Medulla oblongata (tissue), 1 donor: ENCODE measurements around the gene TAF8.

Experiments
- DNase-seq: peaks from one replicate; pipeline ENCODE4 v3.0.0-alpha.2; 2015; ENCODE audit errors: extremely low spot score

Gene TAF8

GRCh38 chr6:42059743-42060142 lies 9.4 kb downstream of the TAF8 start:
- DNase-seq: no peak

DNA sequence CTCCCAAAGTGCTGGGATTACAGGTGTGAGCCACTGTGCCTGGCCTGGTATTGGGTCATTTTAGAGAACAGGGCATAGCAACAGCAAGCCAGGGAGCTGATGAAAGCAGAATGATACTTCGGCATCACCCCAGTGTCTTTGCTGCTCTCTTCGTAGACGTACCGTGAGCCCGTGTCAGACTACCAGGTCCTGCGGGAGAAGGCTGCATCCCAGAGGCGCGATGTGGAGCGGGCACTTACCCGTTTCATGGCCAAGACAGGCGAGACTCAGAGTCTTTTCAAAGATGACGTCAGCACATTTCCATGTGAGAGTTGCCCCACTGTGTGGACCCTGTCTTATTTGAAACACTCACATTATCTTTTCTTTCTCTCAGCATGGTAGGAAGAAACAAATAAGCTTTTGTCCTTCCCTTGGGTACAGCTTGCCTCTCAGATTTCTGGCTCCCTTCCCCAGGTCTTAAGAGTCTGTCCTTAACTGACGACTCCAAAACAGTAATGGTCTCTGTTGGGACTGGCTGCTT lies 15.9 kb downstream of the TAF8 start:
- peak; percentile 37 for DNase-seq

DNA sequence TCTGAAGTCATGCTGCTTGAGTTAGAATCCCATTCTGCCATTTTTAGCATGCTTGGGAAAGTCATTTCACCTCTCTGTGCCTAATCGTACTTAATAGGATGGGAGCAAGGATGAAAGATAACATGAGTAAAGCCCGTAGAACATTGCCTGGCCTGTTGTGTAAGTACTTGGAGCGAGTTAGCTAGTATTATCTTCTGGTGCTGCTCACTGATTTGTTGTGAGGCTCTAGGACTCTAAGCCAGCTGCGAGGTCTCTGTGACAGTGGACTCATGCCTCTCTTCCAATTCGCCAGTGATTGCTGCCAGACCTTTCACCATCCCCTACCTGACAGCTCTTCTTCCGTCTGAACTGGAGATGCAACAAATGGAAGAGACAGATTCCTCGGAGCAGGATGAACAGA lies 17.8 kb downstream of the TAF8 start:
- DNase-seq: no peak

GRCh38 chr6:42068872-42069522 lies 18.7 kb downstream of the TAF8 start:
- no peak for DNase-seq

DNA sequence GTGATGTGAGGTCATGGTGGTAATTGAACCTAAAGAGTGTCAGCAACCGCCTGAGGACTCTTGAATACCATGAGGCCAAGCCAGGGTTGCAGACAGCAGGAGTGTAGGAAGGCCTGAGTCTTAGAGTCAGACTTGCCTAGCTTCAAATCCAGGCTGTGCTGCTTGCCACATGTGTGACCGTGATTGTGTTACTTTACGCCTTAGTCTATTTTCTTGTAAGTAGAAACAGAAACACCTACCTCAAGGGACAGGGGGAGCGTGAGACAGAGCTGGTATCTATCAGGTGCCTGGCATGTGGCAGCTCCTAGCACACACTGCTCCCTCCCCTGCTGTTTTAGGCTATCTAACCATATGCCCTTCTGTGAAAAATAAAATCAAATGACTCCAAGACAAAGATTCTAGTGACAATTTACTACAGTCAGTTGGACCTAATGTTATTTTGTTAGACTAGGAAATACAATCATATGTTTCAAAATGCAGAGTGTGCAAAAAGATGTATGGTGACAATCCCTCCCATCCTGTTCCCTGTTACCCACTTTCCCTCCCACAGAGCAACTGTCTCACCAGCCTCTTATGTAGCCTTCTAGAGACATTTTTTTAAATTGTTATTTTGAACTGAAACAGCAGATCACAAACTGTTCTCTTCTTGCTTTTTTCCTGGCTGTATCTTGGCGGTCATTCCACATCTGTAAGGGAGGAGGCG lies 21.7 kb downstream of the TAF8 start:
- no peak for DNase-seq

DNA sequence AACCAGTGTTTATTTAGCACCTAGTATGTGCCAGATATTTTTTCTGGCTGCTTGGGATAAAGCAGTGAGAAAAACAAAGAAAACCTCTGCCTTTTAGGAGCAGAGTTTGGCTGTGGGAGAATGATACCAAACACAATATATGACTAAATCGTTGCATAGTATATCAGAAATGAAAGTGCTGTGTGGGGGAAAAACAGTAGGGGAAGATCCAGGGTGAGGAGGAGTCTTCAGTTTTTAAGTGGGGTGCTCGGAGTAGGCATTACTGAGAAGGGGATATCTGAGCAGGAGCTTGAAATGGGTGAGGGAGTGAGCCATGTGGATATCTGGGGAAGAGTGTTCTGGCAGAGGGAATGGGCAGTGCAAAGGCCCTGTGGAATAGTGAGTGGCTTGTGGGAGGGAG lies 23.0 kb downstream of the TAF8 start:
- no peak for DNase-seq

GRCh38 chr6:42075159-42075838 lies 25.0 kb downstream of the TAF8 start:
- DNase-seq: peak; percentile 78

DNA sequence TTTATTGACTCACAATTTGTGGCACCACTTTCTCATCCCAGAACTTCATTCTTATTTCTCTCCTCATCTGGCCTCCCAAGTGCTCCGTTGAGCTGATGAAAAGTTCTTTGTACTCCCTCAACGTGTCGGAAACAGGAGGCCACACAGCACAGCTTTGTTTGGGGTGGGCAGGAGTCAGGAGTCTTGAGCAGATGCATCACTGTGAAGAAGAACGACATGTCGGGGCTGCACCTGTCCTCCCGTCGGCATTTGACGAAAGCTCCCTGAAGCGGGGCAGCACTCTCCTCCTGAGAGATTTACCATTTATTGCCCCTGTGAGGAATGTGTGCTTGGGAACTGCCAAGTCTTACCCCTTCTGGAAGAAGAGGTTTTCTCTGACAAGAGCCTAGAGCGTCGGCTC lies 28.1 kb downstream of the TAF8 start:
- DNase-seq: peak; percentile 20

DNA sequence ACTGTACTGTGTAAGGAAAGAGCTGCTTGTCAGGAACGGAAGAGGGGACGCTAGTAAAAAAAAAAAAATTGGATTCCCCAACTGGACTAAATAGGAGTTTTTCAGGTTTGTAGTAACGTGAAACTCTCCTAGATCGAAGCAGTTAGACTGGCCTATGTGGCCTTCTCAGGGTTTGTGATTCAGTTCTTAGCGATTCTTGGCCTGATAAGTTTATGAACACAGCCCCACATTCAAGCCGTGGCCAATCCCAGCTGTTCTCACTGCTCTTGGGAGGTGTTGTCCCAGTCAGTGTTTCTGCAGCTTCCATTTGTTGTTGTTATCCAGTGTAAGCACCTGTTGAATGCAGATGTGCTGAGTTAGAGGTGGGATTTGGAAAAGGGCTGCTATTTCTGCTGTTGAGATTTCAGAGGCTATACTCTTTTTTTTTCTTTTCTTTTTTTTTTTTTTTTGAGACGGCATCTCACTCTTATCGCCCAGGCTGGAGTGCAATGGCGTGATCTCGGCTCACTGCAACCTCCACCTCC lies 29.7 kb downstream of the TAF8 start:
- no peak for DNase-seq

DNA sequence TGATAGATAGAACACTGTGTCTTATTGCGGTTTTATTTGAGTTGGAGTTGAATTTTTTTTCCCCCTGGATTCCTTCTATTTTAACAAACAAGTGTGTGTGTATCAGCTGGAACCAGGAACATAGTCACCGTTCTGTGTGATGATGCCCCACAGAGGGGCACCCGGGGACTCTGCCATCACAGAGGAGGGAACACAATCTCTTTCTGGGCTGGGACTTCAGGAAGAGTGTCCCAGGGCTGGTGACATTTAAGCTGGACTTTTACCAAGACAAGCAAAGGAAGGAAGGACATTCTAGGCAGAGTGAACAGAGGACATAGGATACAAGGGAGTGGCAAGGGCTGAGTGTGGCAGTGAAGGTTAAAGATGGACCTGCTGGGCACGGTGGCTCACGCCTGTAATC lies 33.2 kb downstream of the TAF8 start:
- DNase-seq: no peak

DNA sequence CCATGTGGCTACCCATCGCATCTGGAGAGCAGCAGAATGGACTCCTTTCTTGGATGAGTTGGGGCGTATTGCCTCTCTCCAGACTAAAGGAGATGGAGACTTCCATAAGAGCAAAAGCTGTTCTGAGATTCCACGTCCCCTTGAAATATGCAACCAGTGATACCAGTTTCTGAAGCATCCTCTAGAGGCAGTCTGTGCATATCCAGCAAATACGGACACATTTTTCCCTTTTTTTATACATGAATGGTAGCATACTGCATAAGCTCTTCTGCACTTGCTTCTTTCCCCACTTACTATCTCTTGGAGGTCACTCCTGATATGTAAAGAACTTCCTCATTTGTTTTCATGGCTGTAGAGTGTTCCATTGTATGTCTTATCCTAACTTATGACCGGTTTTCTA lies 34.6 kb downstream of the TAF8 start:
- DNase-seq: no peak

- DNase-seq: no peak
Measured at GRCh38 chr6:42086046-42087035, 36.0 kb downstream of the TAF8 start.

DNA sequence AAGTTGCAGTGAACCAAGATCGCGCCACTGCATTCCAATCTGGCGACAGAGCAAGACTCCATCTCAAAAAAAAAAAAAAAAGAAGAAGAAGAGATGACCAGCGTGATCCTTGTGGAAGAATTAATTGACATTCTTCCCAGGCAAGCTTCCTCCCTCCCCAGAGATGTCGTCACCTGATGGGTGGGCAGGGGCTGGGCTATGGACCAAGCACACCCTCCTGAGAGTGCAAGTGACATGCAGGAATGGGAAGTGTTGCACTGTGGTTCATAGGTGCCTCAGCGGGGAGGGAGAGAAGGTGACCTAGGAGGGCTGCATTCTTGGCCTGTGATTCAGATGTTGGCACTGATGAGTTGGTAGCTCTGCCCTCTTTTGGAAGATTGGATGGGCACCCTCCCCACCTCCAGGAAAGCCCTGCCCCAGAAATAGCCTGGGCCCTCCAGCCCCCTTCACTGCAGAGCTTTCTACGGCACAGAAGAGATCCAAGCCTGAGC lies 37.8 kb downstream of the TAF8 start:
- no peak for DNase-seq

DNA sequence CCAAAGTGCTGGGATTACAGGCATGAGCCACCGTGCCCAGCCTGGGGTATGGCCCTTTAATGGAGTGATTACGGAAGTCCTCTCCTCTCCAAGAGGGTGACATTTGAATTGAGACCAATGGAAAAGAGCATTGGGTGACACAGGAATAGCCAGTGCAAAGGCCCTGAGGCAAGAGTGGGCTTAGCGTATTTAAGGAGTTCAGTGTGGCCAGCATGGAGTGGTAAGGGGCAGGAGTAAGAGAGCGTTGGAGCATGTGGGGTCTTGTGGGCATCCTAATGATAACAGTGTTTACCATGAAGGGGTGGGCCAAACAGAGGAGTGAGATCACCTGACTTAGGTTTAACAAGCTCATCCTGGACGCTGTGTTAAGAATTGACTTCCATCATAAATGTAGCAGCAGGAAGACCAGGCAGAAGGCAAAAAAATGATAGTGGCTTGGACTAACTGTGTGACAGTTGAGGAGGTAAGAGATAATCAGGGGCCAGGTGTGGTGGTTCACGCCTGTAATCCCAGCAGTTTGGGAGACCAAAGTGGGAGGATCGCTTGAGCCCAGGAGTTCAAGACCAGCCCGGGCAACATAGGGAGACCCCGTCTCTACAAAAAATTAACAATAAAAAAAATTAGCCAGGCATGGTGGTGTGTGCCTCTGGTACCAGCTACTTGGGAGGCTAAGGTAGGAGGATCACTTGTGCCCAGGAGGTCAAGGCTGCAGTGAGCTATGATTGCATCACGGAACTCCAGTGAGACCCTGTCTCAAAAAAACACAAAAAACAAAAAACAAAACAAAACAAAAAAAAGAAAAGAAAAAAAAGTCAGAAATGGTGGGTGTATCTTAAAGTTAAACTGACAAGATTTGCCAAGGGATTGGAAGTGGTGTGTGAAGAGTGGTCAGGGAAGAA lies 40.7 kb downstream of the TAF8 start:
- no peak for DNase-seq

DNA sequence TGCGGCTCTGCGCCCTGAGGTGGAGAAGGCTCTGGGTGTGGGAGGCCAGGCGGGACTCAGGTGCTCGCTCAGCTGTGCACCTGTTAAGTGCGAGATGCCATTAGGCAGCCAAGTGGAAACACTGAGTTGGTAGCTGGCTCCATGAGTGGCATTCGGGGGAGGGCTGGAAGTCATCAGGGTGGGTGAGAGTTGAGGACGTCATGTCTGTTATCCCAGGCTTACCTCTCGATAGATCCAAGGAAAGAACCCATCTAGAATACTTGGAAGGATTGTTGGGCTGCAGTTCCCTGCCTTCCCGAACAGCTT lies 41.3 kb downstream of the TAF8 start:
- DNase-seq: no peak

GRCh38 chr6:42093582-42094329 lies 43.4 kb downstream of the TAF8 start:
- no peak for DNase-seq

DNA sequence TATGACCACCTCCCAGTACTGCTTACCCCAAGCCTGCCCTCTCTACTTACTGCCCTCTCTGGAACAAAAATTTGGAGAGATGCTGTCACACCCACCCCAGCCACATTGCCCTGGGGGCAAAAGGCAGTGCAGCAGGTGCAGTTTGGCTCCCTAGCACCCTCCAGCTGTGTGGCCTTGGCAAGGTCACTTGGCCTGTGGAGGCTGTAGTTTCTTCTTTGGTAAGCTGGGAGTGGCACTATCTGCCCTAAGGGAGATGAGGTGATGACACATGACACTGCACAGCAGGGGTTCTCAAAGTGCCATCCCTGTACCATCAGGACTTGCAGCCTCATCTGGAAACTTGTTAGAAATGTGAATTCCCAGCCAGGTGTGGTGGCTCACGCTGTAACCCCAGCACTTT lies 44.8 kb downstream of the TAF8 start:
- DNase-seq: no peak

DNA sequence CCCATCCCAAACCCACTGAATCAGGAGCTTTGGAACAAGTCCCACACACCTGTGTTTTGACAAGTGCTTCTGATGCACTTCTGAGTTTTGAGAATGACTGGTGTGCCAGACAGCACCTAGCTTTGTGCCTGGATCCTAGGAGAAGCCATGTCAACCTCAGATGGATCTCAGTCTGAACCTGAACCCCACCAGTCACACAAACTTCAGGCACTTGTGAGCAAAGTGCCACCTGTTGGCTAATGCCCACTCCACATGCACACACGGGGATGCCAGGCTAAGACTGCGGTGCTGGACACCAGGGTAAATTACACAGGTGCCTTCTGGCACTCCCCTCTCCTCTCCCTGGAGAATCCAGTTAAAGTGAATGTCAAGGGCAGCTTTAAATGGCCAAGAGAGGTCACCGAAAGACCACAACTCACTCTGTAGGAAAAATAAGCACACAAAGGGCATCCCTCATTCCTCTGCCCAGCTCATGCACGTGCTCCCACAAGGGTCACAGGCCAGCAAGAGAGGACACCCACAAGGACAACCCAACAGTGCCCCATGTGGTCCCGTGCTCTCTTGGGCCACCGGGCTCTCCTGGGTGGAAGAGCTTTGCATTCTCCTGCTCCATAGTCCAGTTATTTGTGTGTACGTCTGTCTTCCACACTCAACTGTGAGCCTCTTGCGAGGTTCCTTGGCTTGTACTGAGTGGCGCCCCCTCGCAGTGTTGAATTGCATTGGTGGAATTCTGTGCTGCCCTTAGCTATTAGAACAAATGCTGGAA lies 45.6 kb downstream of the TAF8 start:
- no peak for DNase-seq
